Measurements from ENCODE around the gene DDN.
A peak's percentile ranks its signal among the peaks of the same experiment; 100 is the strongest.

Gene DDN

GRCh38 chr12:48991247-48992050 is 7.7 kb downstream of the DDN start:
- Histone ChIP-seq H3K4me3 (no peak overlapping the region), H3K27ac (no peak overlapping the region)
- DNase-seq (ENCODE audit: low spot score): no peak
- TF ChIP-seq CTCF (IDR thresholded peaks at IDR 0.05): no peak

GRCh38 chr12:48990552-48990951 is 8.6 kb downstream of the DDN start:
- DNase-seq (ENCODE audit: low spot score): no peak

GRCh38 chr12:48988030-48988649 is 11.0 kb downstream of the DDN start:
- Histone ChIP-seq H3K4me3 (no peak overlapping the region), H3K27ac (no peak overlapping the region)
- TF ChIP-seq CTCF (IDR thresholded peaks at IDR 0.05): peak; percentile 84
- DNase-seq (ENCODE audit: low spot score): no peak

More at GRCh38 chr12:48990552-48990951, 8.6 kb downstream of the DDN start:
- no peak overlapping the region for H3K4me3 ChIP-seq
- TF ChIP-seq CTCF (IDR thresholded peaks at IDR 0.05): no peak
- H3K27ac ChIP-seq: no peak overlapping the region

- no peak for DNase-seq (ENCODE audit: low spot score)
- TF ChIP-seq CTCF (IDR thresholded peaks at IDR 0.05): no peak
Measured at GRCh38 chr12:48986720-48987291, 12.4 kb downstream of the DDN start.

GRCh38 chr12:48985901-48986300 is 13.3 kb downstream of the DDN start:
- no peak overlapping the region for H3K27ac ChIP-seq
- DNase-seq (ENCODE audit: low spot score): no peak

More at GRCh38 chr12:48986720-48987291, 12.4 kb downstream of the DDN start:
- Histone ChIP-seq H3K4me3 (no peak overlapping the region), H3K27ac (no peak overlapping the region)

GRCh38 chr12:48985475-48985897 is 13.7 kb downstream of the DDN start:
- DNase-seq (ENCODE audit: low spot score): no peak
- TF ChIP-seq CTCF (IDR thresholded peaks at IDR 0.05): no peak
- H3K27ac ChIP-seq: peak overlapping the region in 1 of 2 donors; percentile 63
- H3K4me3 ChIP-seq: peak overlapping the region; percentile 54

More at GRCh38 chr12:48985901-48986300, 13.3 kb downstream of the DDN start:
- H3K4me3 ChIP-seq: no peak overlapping the region
- TF ChIP-seq CTCF (IDR thresholded peaks at IDR 0.05): no peak
